Heart right ventricle (tissue), 16 donors: ENCODE measurements around the gene CDKAL1. TPM values are rescaled to one million over a fixed set of nuclear protein-coding genes. Genes with fewer than 3 reads are reported as not detected.

Source experiments
- ATAC-seq, 8 donors: fragments of 200-7000 bp; cut with Tn5 transposase; one replicate each; pipeline ENCODE4 v1.9.1; 2020; ENCODE audit warnings: mild to moderate bottlenecking in 8 of 8, moderate library complexity in 8 of 8, moderate number of reproducible peaks in 1 of 8
- DNase-seq, 2 donors: peaks; one replicate each; pipeline ENCODE4 v3.0.0-alpha.2; 2020
- H3K27ac ChIP-seq, 10 donors: fragments of 200-600 bp; sonication (generic) in 2 of 10; one replicate each; pipeline versions ENCODE4 v1.5.0 to v1.8.0; 2020 to 2022; ENCODE audit warnings: mild to moderate bottlenecking in 3 of 10
- H3K27me3 ChIP-seq, 7 donors: fragments of 200-600 bp; one replicate each; pipeline ENCODE4 v1.8.0; 2021 to 2022; ENCODE audit warnings: mild to moderate bottlenecking in 2 of 7
- H3K36me3 ChIP-seq, 9 donors: fragments of 200-600 bp; sonication (generic) in 1 of 9; one replicate each; pipeline versions ENCODE4 v1.5.0 to v1.8.0; 2020 to 2022; ENCODE audit warnings: mild to moderate bottlenecking in 2 of 9
- H3K4me1 ChIP-seq, 9 donors: fragments of 200-600 bp; sonication (generic) in 1 of 9; one replicate each; pipeline versions ENCODE4 v1.5.0 to v1.8.0; 2020 to 2022; ENCODE audit warnings: mild to moderate bottlenecking in 4 of 9
- H3K4me3 ChIP-seq, 10 donors: fragments of 200-600 bp; sonication (generic) in 2 of 10; one replicate each; pipeline versions ENCODE4 v1.5.0 to v1.8.0; 2020 to 2022; ENCODE audit warnings: mild to moderate bottlenecking in 7 of 10, moderate library complexity in 2 of 10
- H3K9me3 ChIP-seq, 11 donors: fragments of 200-600 bp in 10 of 11; sonication (generic) in 2 of 11; one replicate each; pipeline versions ENCODE4 v1.5.0 to v1.8.0; 2013 to 2022; ENCODE audit warnings: mild to moderate bottlenecking in 2 of 11, control low read depth in 1 of 11, moderate library complexity in 1 of 11
- CTCF ChIP-seq, 9 donors: fragments of 200-600 bp; sonication (generic) in 2 of 9; IDR thresholded peaks; one replicate each; pipeline versions ENCODE4 v1.5.0 to v1.8.0; 2021 to 2022; ENCODE audit warnings: antibody characterized with exemption in 9 of 9, mild to moderate bottlenecking in 5 of 9, moderate library complexity in 1 of 9
- WGBS, 2 donors: extraction: QIAGEN DNeasy Blood & Tissue Kit; methylation state at CpG; one replicate each; pipeline ENCODE4 v1.1.7; 2013; ENCODE audit warnings: inconsistent platforms in 1 of 2; 5-methylcytosine and 5-hydroxymethylcytosine counted together
- intact Hi-C, 10 donors: fragments of 100-400 bp; cut with DNase I; formaldehyde crosslinking; loops; one replicate each; pipeline versions ENCODE4 v1.11.1 to v1.14.2; 2022
- polyA plus RNA-seq, 2 donors: library from polyadenylated mRNA; stranded (reverse); fragments of 200-250 nt; gene quantifications; one replicate each; pipeline ENCODE4 v1.2.3, GENCODE V29; 2013
- total RNA-seq, 10 donors: library from RNA; stranded (reverse); fragmentation: NEBNext Ultra II Directional in 3 of 10; extraction: Animal tissue kit (Norgen Biotek cat#: 25700) in 3 of 10; gene quantifications; one replicate each; pipeline versions ENCODE4 v1.2.1 to v1.2.4, GENCODE V29; 2021 to 2023
- donor health status: Arrhythmogenic right ventricular cardiomyopathy.
- donor health status: ischemic (EF 13 %, LVEDD 7.1; RV severe dilation, severe dysfunction).
- donor health status: healthy with polysubstance abuse.
- donor health status: DM: no; HTN: yes; CAD: no.
- donor health status: DM: no; HTN: no; CAD: no.
- donor health status: ischemic (EF 25% LVEDD 6.9; RV normal size, moderate dysfunction).
- donor health status: ischemic (EF 25% LVEDD 5.7; RV mildly dilated, moderate dysfunction).
- donor health status: healthy.
- donor health status: DM: yes; HTN: yes; CAD: no.
- donor health status: Ischemic cardiomyopathy.
- donor health status: ischemic (EF 35%, LVEDD 5.7; RV mildly dilated, moderate dysfunction).
- donor health status: nonischemic (EF 11% LVEDD 7.7; RV severe dilation, severe dysfunction).
- donor health status: DM: yes; HTN: yes; CAD: no.
- donor health status: PGD.
- donor health status: ischemic (EF 29% LVEDD 5.4; RV normal size, mild dysfunction).
- donor health status: nonischemic (EF 23%, LVEDD 6.1; RV moderate dilation, normal function).

The CDKAL1 gene
- total and polyA plus RNA-seq, 12 donors: 3.2 to 14.0 (median 10.6) TPM

- intact Hi-C loops: no loop called here
- H3K4me1 ChIP-seq: no peaks in the 10 kb centered on the region
- ATAC-seq (no peak), DNase-seq (no peak)
- no peaks in the 10 kb centered on the region for H3K36me3 ChIP-seq
- H3K27me3 ChIP-seq: no peaks in the 10 kb centered on the region
- no peak overlapping the region for H3K27ac ChIP-seq
- no peak for TF ChIP-seq CTCF (IDR thresholded peaks at IDR 0.05)
- H3K4me3 ChIP-seq: no peak overlapping the region
- H3K9me3 ChIP-seq: peaks cover 0 to 35% (median 18%) of the 10 kb centered on the region in 11 donors
- WGBS, 2 donors: 72 to 82% methylated on average over 2 of the region's 2 CpGs
Observed at GRCh38 chr6:20965276-20965675, 431.0 kb downstream of the CDKAL1 start.

- intact Hi-C loops: no loop called here
- peaks cover 0 to 35% (median 18%) of the 10 kb centered on the region in 11 donors for H3K9me3 ChIP-seq
- DNase-seq: no peak
- no peak for ATAC-seq
- TF ChIP-seq CTCF (IDR thresholded peaks at IDR 0.05): no peak
- 95 to 97% methylated on average over 5 of the region's 5 CpGs for WGBS, 2 donors
- H3K27me3 ChIP-seq: no peaks in the 10 kb centered on the region
- H3K4me1 ChIP-seq: no peaks in the 10 kb centered on the region
- H3K27ac ChIP-seq: no peak overlapping the region
- H3K36me3 ChIP-seq: no peaks in the 10 kb centered on the region
- no peak overlapping the region for H3K4me3 ChIP-seq
Observed at GRCh38 chr6:20965915-20966314, 431.7 kb downstream of the CDKAL1 start.

- Histone ChIP-seq H3K27ac (no peak overlapping the region), H3K4me1 (no peaks in the 10 kb centered on the region), H3K4me3 (no peak overlapping the region), H3K27me3 (no peaks in the 10 kb centered on the region), H3K9me3 (peaks cover 0 to 35% (median 18%) of the 10 kb centered on the region in 11 donors), H3K36me3 (no peaks in the 10 kb centered on the region)
- WGBS, 2 donors: 97 to 100% methylated on average over 1 of the region's 1 CpG
- intact Hi-C loops: no loop called here
- TF ChIP-seq CTCF (IDR thresholded peaks at IDR 0.05): no peak
- ATAC-seq: no peak
- no peak for DNase-seq
Observed at GRCh38 chr6:20969551-20969950, 435.3 kb downstream of the CDKAL1 start.

GRCh38 chr6:20976391-20976918 lies 442.2 kb downstream of the CDKAL1 start:
- Histone ChIP-seq H3K4me3 (no peak overlapping the region), H3K9me3 (no peaks in the 10 kb centered on the region), H3K36me3 (no peaks in the 10 kb centered on the region), H3K4me1 (no peaks in the 10 kb centered on the region), H3K27ac (no peak overlapping the region), H3K27me3 (no peaks in the 10 kb centered on the region)
- 97 to 98% methylated on average over 5 of the region's 5 CpGs for WGBS, 2 donors
- no peak for TF ChIP-seq CTCF (IDR thresholded peaks at IDR 0.05)
- DNase-seq: no peak
- ATAC-seq: no peak
- intact Hi-C loops: no loop called here
